ENCODE results near the gene OTOF. TPM values are rescaled to one million over a fixed set of nuclear protein-coding genes. Genes with fewer than 3 reads are reported as not detected.

Gene OTOF
- total RNA-seq, 1 experiment from 2014 or later = not detected

DNA sequence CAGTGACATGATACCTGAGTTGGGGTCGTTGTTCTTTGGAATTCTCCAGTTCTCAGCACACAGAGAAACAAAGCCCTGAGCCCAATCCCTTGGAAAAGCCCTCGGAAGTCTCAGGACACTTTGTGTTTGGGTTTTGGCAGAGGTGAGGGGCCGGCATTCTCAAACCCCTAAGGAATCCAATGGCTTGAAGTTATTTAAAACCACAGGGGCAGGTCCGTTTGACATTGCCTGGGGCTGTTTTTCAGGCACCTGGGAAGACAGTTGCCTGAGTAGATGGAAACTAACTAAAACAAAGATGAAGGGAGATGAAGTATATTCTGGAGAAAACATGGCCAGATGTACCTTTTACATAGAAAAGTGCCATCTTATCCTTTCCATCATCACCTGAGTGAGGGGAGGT is 22.5 kb upstream of the OTOF start:
- no peak for DNase-seq (ENCODE audit: low spot score)

DNA sequence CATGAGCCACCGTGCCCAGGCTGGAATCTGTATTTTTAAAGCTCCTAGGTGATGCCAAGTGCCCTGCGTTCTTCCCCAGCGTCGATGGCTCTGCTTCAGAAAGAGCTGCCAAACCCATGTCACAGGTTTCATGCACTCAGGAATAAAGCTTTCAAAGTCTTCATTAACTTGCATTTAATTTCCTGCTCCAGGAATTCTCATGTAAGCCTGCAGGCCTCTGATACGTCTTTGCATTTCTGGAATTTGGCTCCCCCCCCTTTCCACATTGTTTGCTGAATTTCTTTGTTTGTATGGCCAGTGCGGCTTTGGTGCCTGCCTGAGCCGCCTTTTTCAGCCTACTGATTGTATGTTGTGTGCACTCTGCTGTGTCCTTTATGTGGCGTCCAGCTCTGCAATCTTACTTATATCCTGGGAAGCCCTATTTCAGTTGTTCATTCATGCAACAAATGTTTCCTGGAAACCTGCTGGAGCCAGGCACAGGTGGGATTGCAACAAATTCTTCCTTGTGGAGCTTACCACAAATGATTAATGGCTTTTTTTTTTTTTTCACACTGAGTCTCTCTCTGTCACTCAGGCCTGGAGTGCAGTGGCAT is 17.9 kb upstream of the OTOF start:
- no peak for DNase-seq (ENCODE audit: low spot score)

DNA sequence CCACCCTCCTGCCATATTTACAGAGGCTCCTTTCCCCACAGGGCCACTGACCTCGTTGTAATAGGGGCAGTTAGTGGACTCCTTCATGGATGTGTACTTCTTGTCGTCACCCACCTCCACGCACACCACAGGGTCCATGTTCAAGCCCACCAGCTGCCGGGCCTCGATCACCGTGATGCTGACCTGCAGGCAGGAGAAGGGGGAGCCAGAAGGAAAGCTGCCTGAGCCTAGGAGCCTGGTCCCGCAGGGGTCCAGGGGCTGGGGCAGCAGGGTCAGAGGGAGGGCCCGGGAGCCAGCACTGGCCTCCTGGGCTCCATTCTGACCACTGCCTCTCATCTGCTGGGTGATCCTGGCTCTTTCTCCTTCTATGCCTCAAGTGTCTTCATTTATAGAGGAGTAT is 17.0 kb upstream of the OTOF start:
- DNase-seq (ENCODE audit: low spot score) = no peak

DNA sequence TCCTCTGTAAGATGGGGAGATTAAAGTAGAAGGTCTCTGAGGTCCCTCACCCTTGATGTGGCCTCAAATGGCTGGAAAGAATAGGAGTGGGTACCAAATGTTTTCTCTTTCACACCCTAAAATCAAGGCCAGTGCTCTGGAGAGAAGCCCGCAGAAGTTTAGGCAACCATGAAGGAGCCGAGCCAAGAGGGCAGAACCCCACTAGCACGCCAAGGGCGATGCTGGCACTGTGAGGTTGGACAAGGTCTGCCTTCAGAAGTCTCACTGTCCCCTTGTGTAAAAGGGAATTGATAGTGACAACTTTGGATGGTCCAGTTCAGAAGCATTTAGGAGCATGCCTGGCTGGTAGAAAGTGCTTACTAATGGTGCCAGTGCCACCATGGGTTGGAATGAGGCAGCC is 16.3 kb upstream of the OTOF start:
- no peak for DNase-seq (ENCODE audit: low spot score)

DNA sequence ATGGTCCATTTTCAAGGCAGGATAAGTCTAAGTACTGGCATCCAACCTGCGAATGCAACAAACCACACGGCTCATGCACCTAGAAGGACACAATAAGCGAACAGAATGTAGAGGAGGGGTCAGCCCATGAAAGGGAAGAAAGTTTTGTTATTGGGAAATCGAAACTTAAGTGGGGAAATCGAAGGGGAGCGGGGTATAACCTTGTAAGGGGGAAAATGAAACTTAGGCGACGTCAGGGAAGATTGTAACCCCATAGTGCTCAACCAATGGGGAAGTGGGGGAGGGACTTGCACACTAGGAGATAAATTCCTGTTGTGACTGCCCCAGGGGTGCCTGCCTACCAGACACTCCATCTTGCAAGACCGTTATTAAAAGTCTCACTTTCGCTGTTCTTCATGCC is 15.6 kb upstream of the OTOF start:
- no peak for DNase-seq (ENCODE audit: low spot score)

DNA sequence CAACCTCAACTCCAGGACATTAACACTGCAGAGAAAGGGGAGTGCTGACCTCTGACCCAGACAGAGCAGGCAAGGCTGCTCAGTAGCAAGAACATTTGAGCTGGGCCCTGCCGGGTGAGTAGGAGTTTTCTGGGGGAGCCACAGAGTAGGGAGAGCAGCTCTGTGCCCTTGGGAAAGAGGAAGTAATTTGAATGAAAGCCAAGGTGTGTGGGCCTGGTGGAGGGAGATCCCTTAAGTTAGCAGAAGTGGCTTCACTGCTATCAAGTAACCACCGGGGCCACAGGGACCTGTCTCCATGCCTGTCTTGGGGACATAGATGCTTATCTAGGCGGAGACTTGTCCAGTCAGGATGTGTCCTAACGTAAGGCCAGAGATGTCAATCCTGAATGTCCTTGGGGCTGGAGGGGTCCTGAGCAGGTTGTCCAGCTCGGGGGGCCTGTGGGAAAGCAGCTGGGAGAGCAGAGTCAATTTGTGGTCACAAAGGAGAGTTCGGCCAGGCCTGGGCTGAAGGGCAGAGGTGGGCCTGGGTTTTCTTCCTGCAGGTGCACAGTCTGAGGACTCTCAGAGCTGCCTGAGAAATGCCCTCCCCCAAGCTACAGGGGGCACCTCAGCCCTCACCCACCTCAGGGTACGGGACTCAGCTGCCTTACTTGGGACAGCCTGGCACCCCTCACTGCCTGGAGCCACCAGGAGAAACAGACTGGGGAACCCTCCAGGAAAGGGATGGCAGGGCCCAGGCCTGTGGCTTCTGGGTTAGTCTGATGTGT is 15.0 kb upstream of the OTOF start:
- no peak for DNase-seq (ENCODE audit: low spot score)

DNA sequence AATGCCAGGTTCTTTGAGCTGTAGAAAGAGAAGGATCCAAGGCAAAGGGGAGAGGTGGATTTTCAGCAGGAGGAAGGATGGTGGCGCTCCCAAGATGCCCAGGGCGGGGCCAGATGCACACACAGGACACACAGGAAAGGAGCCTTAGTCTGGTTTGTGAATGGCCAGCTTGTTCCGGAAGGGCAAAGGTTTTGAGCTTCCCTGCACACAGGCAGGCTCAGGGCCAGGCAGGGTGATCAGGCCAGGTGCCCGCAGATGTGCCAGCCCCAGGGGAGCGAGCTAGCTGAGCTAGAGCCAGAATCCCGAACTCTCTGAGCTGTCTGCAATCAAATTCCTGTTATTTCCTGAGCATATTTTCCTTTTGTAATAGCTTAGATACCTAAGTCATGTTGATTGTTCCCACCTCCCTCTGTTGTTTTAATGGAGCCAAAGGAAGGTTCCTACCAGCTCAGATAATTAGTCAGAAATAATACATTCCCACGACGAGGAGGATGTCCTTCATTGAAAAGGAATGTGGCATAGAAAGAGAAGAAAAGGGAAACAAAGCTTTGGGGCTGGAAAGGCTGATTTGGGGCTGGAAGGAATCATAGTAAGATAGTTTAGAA is 13.7 kb upstream of the OTOF start:
- no peak for DNase-seq (ENCODE audit: low spot score)

DNA sequence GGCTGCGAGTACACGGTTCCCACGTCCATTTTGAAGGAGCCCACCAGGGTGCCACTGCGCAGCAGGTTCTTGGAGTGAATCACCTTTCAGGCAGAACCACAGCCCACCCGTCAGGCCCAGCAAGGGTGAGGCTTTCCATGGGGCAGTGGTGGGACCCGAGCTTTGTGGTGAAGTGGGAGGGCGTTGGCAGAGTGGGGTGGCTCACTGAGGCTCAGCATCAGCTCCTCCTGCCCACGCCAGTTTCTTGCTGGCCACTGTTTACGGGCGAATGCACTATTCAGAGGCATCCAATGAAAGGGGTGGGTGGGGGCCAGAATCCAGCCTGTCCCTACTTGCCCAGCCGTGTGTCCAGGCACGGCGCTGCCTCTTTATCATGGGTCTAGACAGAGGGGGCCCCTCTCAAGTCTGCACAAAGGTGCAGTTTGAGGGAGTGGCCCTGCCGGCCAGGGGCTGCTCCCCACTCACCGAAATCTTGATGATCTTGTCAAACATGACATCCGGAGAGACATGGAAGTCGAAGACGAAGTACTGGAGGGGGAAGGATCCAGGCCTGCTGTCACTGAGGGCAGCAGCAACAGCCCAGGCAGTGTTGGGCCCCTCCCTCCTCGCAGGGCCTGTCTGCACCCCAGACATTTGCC is 11.4 kb upstream of the OTOF start:
- no peak for DNase-seq (ENCODE audit: low spot score)

DNA sequence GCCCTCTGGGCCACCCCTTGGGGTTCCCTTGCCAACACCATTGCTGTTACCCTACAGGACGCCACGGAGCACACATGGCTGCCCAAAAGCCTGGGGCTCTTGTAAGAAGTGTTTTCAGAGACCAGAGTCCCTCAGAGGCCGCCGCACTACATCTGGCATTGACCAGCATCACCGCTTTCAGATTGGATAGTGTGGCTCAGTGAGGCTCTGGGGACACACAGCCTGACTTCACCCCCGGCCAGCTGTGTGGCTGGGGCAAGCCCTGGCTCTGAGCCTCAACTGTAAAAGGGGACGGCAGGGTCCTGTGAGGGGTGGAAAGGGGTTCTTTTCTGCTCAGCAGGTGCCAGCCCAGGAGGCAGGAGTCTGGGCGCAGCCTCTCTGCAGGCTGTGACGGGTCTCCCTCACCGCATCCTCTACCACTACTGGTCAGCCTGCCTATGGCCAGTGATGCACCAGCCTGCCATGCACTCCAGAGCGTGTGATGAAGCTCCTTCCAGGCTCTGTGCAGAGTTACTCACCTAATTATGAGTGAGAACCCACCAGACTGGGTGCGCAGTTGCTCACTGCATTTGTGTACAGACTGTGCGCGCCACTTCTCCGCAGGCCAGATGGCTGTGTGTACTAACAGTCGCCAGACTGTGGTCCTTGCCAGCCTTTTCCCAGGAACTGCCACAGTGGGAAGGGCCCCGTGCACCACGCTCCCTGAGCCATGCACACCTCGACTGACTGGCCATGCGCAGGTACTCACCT is 10.7 kb upstream of the OTOF start:
- DNase-seq (ENCODE audit: low spot score) = no peak

DNA sequence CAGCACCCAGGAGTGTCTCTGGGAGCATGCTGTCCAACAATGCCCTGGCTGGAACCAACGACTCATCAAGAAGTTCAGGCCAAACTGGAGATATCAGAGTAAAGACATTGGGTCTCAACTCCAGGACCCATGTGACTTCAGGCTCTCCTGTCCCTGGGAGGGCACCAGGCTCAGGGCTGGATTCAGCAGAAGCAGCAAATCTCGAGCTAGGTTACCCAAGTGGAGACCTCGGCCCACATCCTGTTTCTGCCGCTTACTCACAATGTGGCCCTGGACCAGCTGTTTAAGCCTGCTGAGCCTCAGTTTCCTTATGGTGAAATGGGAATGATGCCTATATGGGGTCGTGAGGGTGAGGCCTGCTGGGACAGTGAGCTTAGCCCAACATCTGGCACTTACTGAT is 9.3 kb upstream of the OTOF start:
- DNase-seq (ENCODE audit: low spot score) = no peak

DNA sequence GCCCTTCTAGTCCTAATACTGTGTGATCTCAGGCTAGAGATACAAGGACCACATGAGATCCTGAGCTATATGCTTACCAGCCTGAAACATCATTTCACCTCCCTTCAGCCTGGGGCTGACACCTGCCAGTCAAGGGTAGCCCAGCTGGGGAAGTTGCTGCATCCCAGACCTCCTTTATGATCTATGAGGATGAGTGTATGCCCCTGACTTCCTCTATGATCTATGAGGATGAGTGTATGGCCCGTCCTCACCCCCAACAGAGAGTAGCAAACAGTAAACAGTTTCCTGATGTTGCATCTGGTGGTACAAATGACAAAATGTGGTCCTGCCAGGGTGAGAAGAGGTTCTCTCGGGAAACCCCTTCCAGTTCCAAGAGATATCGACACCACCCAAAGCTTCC is 8.9 kb upstream of the OTOF start:
- DNase-seq (ENCODE audit: low spot score) = no peak

DNA sequence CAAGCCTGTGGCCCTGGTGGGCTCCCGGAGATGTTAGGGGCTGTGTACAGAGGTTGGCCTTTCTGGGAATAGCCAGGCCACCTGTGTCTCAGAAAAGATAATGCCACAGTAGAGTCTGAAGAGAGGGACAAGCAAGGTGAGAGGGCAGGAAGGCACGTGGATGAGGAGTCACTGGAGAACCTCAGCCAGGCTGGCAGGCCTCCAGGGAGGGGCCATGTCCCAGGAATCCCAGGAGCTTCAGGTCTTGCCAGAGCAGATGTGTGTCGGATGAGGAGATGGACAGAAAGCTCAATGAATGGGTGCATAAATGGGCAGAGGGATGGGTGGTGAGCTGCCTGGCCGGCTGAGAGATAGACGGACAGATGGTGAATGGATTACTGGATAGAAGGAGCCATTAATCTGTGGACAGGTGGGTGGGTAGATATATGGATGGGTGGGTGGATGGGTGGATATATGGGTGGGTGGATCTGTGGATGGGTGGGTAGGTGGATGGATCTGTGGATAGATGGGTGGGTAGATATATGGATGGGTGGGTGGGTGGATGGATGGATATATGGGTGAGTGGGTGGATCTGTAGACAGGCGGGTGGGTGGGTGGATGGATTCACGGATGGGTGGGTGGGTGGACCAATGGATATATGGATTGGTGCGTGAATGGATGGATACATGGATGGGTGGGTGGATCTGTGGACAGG is 7.9 kb upstream of the OTOF start:
- no peak for DNase-seq (ENCODE audit: low spot score)

DNA sequence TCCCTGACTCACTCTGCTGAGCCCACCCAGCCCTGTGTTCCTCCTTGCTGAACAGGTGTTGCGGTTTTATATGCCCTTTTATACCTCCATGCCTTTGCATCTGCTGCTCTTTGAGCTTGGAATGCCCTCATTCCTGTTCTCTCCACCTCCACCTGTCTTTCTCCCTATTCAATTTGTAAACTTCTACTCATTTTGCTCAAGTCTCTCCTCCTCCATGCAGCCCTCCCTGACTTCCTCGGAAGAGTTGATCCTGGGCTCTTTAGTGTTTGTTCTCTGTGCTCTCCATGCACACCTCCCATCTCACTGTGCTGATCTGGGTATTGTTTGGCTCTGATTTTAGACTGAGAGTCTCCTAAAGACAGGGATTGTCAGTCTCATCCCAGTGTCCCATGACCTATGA is 7.2 kb upstream of the OTOF start:
- DNase-seq (ENCODE audit: low spot score) = no peak

DNA sequence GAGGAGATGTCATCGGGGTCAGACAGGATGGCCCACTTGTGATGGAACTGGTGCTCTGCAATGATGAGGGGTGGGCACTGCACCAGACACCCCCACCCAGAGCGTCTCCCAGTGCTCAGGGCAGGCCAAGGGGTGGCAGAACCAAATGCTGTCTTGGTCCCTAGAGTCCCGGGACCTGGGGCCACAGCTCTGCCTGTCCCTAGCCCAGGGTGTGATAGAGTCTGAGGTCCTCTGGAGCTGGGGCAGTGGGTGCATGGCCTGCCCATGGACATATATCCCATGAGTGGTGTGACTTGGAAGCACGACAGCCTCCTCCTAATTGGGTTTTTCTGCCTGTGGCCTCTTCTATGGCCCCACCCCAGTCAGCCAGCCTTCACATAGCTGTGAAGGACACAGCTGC is 6.7 kb upstream of the OTOF start:
- DNase-seq (ENCODE audit: low spot score) = no peak

DNA sequence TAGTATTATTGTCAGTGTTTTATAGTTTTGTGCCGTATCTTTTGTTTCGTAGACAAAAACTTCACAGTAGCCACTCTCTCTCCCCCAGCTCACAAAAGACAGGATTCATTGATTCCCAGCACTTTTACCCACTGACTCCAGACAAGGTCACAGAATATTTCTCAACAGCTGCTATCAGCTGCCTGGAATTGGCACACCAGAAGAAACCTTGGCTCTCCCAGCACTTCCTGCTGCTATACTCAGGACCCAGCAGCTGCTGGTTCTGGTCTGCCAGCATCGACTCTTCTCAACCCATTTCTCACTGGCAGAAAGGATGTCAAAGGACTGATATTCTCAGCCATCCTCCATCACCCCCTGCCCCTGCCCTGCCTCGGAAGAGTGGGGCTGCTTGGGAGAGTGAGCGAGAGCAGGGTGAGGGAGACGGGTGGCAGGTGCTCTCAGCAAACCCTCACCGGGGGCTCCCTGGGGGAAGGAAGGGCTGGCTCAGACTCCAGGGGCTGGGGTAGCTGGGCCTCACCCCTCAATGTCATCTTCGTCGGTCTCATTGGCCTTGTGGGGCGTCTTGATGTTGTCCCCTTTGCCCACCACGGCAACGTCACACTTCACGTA is 6.1 kb upstream of the OTOF start:
- DNase-seq (ENCODE audit: low spot score) = no peak

DNA sequence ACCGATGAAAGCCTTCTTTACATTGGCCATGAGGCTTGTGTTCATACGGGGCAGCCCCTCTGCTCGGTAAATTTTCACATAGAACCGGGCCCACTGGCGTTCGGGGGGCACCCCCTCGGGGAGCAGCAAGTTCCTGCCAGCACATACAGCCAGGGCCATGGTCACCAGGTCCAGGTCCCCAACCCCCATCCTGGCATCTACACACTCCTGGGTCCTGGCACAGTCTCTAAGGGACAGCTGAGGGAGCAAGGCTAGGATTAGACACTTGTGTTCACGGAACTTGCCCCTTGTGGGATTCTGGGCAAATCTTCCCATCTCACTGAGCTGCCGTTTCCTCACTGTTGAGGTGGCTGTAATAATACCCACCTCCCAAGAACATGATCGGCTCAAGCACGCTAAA is 5.6 kb upstream of the OTOF start:
- no peak for DNase-seq (ENCODE audit: low spot score)

DNA sequence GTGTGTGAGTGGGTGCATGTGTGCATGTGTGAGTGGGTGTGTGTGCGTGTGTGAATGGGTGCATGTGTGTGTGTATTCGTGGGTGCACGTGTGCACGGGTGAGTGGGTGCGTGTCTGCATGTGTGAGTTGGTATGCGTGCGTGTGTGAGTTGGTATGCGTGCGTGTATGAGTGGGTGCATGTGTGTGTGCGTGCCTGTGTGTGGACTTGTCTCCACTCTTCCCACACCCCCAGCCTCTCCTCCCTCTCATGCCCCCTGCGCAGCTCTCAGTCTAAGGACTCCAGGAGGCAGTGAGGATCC is 5.1 kb upstream of the OTOF start:
- DNase-seq (ENCODE audit: low spot score) = no peak

DNA sequence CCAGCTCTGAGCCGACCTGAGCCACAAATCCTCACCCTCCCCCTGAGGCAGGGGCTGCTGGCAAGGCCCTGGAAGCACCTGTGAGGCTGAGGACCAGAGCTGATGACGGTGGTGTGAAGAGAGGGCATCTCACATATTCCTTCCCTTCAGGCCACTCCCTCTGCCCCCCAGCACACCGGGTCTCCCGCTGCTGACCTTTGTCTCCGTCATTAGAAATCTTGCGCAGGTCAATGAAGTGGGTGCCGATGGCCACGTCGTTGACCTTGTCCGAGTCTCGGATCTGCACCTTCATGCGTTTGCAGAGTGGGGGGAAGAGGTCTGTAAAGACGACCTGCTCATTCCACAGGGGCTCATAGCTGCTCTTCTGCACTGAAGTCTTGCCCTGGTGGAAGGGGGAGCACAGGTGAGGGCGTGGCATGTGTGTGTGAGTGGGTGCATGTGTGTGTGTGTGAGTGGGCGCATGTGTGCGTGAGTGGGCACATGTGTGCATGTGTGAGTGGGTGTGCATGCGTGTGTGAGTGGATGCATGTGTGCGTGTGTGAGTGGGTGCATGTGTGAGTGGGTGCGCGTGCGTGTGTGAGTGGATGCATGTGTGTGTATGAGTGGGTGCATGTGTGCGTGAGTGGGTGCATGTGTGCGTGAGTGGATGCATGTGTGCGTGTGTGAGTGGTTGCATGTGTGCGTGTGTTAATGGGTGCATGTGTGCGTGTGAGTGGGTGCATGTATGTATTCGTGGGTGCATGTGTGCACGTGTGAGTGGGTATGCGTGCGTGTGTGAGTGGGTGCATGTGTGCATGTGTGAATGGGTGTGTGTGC is 4.5 kb upstream of the OTOF start:
- no peak for DNase-seq (ENCODE audit: low spot score)

DNA sequence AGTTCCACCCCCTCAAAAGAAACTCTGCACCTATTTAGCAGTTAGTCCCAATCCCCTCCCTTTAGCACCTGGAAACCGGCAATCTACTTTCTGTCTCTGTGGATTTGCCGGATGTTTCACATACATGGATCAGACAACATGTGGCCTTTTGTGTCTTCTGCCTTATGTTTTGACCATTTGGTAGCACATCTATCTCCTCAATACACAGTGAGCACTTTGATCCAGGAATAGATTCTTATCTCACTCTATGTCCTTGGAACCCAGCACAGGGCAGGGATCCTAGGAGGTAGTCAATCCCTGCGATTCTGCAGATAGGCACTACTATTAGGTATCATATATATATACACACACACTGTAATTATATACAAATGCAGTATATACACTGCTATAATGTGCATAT is 3.8 kb upstream of the OTOF start:
- no peak for DNase-seq (ENCODE audit: low spot score)

DNA sequence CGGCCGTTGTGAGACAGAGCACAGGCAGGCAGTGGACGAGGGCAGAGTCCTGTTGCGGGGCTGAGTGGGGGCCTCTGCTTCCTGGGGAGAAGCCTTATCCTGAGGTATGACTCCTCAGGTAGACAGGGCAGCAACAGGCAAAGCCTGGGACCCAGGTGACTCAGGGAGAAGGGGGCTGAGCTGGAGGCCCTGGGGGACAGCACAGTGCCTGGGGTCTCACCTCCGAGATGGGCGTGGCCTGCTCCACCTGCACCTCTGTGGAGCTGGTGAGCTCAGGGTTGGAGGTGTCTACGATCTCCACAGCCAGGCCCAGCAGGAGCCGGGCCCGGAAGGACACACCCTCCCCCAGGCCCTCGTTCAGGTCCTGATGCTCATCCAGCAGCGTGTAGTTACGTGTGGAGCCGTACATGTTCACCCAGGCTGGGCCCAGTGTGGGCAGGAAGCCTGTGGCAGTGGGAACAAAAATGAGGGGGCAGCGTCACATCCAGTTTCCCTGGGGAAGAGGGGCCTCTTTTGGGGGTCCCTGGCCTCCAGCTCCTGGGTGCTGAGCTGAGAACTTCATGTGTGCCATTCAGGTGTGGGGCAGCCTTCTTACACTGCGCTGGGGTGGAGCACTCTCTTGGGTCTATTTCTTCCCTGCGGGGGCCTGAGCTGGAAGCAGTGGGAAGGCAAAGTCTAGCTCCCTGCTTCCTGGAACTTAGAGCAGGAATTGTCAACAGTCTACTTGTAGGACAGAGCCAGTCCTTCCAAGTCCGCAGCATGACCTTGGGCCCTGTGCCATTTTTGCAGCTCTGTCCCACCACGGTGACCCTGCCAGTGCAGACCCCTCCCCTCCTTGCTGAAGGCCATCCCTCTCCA is 2.9 kb upstream of the OTOF start:
- no peak for DNase-seq (ENCODE audit: low spot score)

Measured in H4 (cell line).